ENCODE measurements around the gene CPOX. TPM values are rescaled to one million over a fixed set of nuclear protein-coding genes. Genes with fewer than 3 reads are reported as not detected.

Gene CPOX
- total and polyA plus RNA-seq, 10 of the 15 experiments (the other 5 are each of a cell fraction or from before 2014, with no cell fraction given), result 40.7 to 72.6 (median 64.5) TPM

DNA sequence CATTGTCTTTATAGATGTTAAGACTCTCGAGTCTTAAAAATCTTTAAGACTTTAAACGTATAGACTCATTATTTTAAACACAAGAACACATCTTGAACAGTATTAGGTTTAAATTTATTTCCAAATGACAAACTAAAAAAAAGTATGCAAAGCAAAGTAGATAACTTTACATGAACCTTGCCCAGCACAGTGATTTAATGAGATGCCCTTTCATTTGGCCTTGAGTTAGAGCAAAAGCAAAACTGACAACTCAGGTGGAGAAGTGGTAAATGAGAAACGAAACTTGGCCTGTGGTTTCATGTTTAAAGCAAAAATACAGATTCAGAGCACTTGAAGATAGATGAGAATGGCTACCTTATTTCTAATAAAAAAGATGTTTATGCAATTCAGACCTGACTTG lies 53.1 kb downstream of the CPOX start (continued):
- peak; percentile 70; the same call in 1 of the 2 replicates for TF ChIP-seq MEF2A (IDR thresholded peaks at IDR 0.05; ENCODE audit: insufficient read depth, low read depth, low read length)
- TF ChIP-seq, protein P1, sequence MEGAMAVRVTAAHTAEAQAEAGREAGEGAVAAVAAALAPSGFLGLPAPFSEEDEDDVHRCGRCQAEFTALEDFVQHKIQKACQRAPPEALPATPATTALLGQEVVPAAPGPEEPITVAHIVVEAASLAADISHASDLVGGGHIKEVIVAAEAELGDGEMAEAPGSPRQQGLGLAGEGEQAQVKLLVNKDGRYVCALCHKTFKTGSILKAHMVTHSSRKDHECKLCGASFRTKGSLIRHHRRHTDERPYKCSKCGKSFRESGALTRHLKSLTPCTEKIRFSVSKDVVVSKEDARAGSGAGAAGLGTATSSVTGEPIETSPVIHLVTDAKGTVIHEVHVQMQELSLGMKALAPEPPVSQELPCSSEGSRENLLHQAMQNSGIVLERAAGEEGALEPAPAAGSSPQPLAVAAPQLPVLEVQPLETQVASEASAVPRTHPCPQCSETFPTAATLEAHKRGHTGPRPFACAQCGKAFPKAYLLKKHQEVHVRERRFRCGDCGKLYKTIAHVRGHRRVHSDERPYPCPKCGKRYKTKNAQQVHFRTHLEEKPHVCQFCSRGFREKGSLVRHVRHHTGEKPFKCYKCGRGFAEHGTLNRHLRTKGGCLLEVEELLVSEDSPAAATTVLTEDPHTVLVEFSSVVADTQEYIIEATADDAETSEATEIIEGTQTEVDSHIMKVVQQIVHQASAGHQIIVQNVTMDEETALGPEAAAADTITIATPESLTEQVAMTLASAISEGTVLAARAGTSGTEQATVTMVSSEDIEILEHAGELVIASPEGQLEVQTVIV (IDR thresholded peaks at IDR 0.05; ENCODE audit: borderline replicate concordance, partially characterized antibody), result no peak
- TF ChIP-seq CBX5 (IDR thresholded peaks at IDR 0.05; ENCODE audit: low read depth), result peak; percentile 71; the same call in 1 of the 2 replicates
- TF ChIP-seq, protein P2, sequence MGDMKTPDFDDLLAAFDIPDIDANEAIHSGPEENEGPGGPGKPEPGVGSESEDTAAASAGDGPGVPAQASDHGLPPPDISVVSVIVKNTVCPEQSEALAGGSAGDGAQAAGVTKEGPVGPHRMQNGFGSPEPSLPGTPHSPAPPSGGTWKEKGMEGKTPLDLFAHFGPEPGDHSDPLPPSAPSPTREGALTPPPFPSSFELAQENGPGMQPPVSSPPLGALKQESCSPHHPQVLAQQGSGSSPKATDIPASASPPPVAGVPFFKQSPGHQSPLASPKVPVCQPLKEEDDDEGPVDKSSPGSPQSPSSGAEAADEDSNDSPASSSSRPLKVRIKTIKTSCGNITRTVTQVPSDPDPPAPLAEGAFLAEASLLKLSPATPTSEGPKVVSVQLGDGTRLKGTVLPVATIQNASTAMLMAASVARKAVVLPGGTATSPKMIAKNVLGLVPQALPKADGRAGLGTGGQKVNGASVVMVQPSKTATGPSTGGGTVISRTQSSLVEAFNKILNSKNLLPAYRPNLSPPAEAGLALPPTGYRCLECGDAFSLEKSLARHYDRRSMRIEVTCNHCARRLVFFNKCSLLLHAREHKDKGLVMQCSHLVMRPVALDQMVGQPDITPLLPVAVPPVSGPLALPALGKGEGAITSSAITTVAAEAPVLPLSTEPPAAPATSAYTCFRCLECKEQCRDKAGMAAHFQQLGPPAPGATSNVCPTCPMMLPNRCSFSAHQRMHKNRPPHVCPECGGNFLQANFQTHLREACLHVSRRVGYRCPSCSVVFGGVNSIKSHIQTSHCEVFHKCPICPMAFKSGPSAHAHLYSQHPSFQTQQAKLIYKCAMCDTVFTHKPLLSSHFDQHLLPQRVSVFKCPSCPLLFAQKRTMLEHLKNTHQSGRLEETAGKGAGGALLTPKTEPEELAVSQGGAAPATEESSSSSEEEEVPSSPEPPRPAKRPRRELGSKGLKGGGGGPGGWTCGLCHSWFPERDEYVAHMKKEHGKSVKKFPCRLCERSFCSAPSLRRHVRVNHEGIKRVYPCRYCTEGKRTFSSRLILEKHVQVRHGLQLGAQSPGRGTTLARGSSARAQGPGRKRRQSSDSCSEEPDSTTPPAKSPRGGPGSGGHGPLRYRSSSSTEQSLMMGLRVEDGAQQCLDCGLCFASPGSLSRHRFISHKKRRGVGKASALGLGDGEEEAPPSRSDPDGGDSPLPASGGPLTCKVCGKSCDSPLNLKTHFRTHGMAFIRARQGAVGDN (IDR thresholded peaks at IDR 0.05), result peak; percentile 56; the same call in 1 of the 2 replicates
- TF ChIP-seq, protein P3, sequence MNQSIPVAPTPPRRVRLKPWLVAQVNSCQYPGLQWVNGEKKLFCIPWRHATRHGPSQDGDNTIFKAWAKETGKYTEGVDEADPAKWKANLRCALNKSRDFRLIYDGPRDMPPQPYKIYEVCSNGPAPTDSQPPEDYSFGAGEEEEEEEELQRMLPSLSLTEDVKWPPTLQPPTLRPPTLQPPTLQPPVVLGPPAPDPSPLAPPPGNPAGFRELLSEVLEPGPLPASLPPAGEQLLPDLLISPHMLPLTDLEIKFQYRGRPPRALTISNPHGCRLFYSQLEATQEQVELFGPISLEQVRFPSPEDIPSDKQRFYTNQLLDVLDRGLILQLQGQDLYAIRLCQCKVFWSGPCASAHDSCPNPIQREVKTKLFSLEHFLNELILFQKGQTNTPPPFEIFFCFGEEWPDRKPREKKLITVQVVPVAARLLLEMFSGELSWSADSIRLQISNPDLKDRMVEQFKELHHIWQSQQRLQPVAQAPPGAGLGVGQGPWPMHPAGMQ (IDR thresholded peaks at IDR 0.05; ENCODE audit: borderline replicate concordance), result no peak
- peak; percentile 59; the same call in 1 of the 2 replicates for TF ChIP-seq MTA3 (IDR thresholded peaks at IDR 0.05; ENCODE audit: borderline replicate concordance, low read length)
- TF ChIP-seq EP300 (IDR thresholded peaks at IDR 0.05; ENCODE audit: borderline replicate concordance in 1 of 2, control insufficient read depth in 1 of 2, low read depth in 2 of 2, low read length in 2 of 2), result peak; percentile 74 to 92; a peak in 3 of 4 replicates
- peak; percentile 83; the same call in 2 of the 3 replicates for TF ChIP-seq POU2F2 (IDR thresholded peaks at IDR 0.05; ENCODE audit: borderline replicate concordance, low read depth, low read length)
- TF ChIP-seq, protein P4, sequence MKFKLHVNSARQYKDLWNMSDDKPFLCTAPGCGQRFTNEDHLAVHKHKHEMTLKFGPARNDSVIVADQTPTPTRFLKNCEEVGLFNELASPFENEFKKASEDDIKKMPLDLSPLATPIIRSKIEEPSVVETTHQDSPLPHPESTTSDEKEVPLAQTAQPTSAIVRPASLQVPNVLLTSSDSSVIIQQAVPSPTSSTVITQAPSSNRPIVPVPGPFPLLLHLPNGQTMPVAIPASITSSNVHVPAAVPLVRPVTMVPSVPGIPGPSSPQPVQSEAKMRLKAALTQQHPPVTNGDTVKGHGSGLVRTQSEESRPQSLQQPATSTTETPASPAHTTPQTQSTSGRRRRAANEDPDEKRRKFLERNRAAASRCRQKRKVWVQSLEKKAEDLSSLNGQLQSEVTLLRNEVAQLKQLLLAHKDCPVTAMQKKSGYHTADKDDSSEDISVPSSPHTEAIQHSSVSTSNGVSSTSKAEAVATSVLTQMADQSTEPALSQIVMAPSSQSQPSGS (IDR thresholded peaks at IDR 0.05; ENCODE audit: low read length), result peak; percentile 86
- TF ChIP-seq ASH2L (IDR thresholded peaks at IDR 0.05; ENCODE audit: borderline replicate concordance, low read depth), result no peak
- TF ChIP-seq, protein P5, sequence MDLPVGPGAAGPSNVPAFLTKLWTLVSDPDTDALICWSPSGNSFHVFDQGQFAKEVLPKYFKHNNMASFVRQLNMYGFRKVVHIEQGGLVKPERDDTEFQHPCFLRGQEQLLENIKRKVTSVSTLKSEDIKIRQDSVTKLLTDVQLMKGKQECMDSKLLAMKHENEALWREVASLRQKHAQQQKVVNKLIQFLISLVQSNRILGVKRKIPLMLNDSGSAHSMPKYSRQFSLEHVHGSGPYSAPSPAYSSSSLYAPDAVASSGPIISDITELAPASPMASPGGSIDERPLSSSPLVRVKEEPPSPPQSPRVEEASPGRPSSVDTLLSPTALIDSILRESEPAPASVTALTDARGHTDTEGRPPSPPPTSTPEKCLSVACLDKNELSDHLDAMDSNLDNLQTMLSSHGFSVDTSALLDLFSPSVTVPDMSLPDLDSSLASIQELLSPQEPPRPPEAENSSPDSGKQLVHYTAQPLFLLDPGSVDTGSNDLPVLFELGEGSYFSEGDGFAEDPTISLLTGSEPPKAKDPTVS (IDR thresholded peaks at IDR 0.05; ENCODE audit: low read depth, low read length), result no peak
- no peak for TF ChIP-seq HDGF (IDR thresholded peaks at IDR 0.05)
- TF ChIP-seq PAX5 (IDR thresholded peaks at IDR 0.05; ENCODE audit: borderline replicate concordance, low read depth, low read length), result peak; percentile 65; the same call in 1 of the 2 replicates
- TF ChIP-seq, protein P6, sequence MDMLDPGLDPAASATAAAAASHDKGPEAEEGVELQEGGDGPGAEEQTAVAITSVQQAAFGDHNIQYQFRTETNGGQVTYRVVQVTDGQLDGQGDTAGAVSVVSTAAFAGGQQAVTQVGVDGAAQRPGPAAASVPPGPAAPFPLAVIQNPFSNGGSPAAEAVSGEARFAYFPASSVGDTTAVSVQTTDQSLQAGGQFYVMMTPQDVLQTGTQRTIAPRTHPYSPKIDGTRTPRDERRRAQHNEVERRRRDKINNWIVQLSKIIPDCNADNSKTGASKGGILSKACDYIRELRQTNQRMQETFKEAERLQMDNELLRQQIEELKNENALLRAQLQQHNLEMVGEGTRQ (IDR thresholded peaks at IDR 0.05; ENCODE audit: borderline replicate concordance, low read depth, low read length), result no peak
- TF ChIP-seq, protein P7, sequence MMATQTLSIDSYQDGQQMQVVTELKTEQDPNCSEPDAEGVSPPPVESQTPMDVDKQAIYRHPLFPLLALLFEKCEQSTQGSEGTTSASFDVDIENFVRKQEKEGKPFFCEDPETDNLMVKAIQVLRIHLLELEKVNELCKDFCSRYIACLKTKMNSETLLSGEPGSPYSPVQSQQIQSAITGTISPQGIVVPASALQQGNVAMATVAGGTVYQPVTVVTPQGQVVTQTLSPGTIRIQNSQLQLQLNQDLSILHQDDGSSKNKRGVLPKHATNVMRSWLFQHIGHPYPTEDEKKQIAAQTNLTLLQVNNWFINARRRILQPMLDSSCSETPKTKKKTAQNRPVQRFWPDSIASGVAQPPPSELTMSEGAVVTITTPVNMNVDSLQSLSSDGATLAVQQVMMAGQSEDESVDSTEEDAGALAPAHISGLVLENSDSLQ (IDR thresholded peaks at IDR 0.05), result peak; percentile 41
- 0 out of 2 replicates have a peak, but pooled peaks have one; percentile 45 for TF ChIP-seq PML (IDR thresholded peaks at IDR 0.05; ENCODE audit: low read length)

Data from GM12878 (cell line).